ENCODE results near the gene NANOS2.

GRCh38 chr19:45866400-45867176 lies 48.0 kb downstream of the NANOS2 start:
- no peak for TF ChIP-seq ZBTB33 (IDR thresholded peaks at IDR 0.05)
- TF ChIP-seq TAF1 (conservative IDR thresholded peaks at IDR 0.05): no peak
- TF ChIP-seq CTCF (IDR thresholded peaks at IDR 0.05; ENCODE audit: low read depth, low read length, missing input control): no peak
- TF ChIP-seq SP1 (IDR thresholded peaks at IDR 0.05): no peak
- no peak for TF ChIP-seq REST (IDR thresholded peaks at IDR 0.05)
- TF ChIP-seq FOXA1 (IDR thresholded peaks at IDR 0.05): no peak
- no peak for TF ChIP-seq HNF4G (IDR thresholded peaks at IDR 0.05)
- no peak for TF ChIP-seq MAX (IDR thresholded peaks at IDR 0.05)
- no peak for TF ChIP-seq JUND (IDR thresholded peaks at IDR 0.05)
